MM.1S (cell line): Measurements from ENCODE around the gene MISP3.

ENCODE experiments used
- DNase-seq: peaks from one replicate; pipeline ENCODE4 v3.0.0-alpha.2; 2015
- H2AFZ ChIP-seq: fragments of 300-600 bp; sonication (generic); 2 replicates; pipeline ENCODE4 v1.6.0; 2016; ENCODE audit warnings: antibody characterized with exemption, low read length
- H3F3A ChIP-seq: fragments of 300-600 bp; sonication (generic); 2 replicates; pipeline ENCODE4 v1.6.1; 2016; ENCODE audit warnings: mild to moderate bottlenecking, antibody characterized with exemption, low read length, moderate library complexity, mixed read lengths; ENCODE audit not compliant: insufficient read depth
- H3K27ac ChIP-seq: fragments of 300-600 bp; sonication (generic); 2 replicates; pipeline ENCODE4 v1.5.1; 2016; ENCODE audit warnings: mild to moderate bottlenecking, low read length
- H3K27me3 ChIP-seq: fragments of 300-600 bp; sonication (generic); replicated peaks from 2 replicates; pipeline ENCODE4 v1.6.0; 2016; ENCODE audit warnings: low read length; ENCODE audit not compliant: insufficient read depth
- H3K36me3 ChIP-seq: fragments of 300-600 bp; sonication (generic); replicated peaks from 2 replicates; pipeline ENCODE4 v1.6.1; 2016; ENCODE audit warnings: mild to moderate bottlenecking, low read length, mixed read lengths; ENCODE audit not compliant: insufficient read depth
- H3K4me1 ChIP-seq: fragments of 300-600 bp; sonication (generic); 2 replicates; pipeline ENCODE4 v1.6.1; 2016; ENCODE audit warnings: low read length, mixed read lengths
- H3K4me2 ChIP-seq: fragments of 300-600 bp; sonication (generic); 2 replicates; pipeline ENCODE4 v1.6.0; 2016; ENCODE audit warnings: low read depth, low read length
- H3K4me3 ChIP-seq: fragments of 300-600 bp; sonication (generic); 2 replicates; pipeline ENCODE4 v1.5.1; 2016; ENCODE audit warnings: low read length, mixed read lengths
- H3K79me2 ChIP-seq: fragments of 300-600 bp; sonication (generic); 2 replicates; pipeline ENCODE4 v1.6.1; 2016; ENCODE audit warnings: mixed run types, low read length, mixed read lengths
- H3K9ac ChIP-seq: fragments of 300-600 bp; sonication (generic); 2 replicates; pipeline ENCODE4 v1.6.1; 2016; ENCODE audit warnings: low read length, mixed read lengths
- H3K9me2 ChIP-seq: fragments of 300-600 bp; sonication (generic); replicated peaks from 2 replicates; pipeline ENCODE4 v1.6.1; 2016; ENCODE audit warnings: mild to moderate bottlenecking, low read length, mixed read lengths; ENCODE audit not compliant: insufficient read depth
- H3K9me3 ChIP-seq: fragments of 300-600 bp; sonication (generic); replicated peaks from 2 replicates; pipeline ENCODE4 v1.6.1; 2016; ENCODE audit warnings: mild to moderate bottlenecking, low read length, mixed read lengths; ENCODE audit not compliant: insufficient read depth
- H4K20me1 ChIP-seq: fragments of 300-600 bp; sonication (generic); 2 replicates; pipeline ENCODE4 v1.6.1; 2016; ENCODE audit warnings: mild to moderate bottlenecking, low read length, moderate library complexity, mixed read lengths; ENCODE audit not compliant: insufficient read depth
- EZH2 ChIP-seq: fragments of 300-600 bp; sonication (generic); optimal IDR thresholded peaks from 2 replicates; pipeline ENCODE3; 2017; ENCODE audit warnings: low read depth, mild to moderate bottlenecking, antibody characterized with exemption, low read length, mixed read lengths
- EZH2phosphoT487 ChIP-seq: fragments of 300-600 bp; sonication (generic); IDR thresholded peaks from 2 replicates; pipeline ENCODE4 v1.6.1; 2018; ENCODE audit warnings: antibody characterized with exemption, low read length
- TF ChIP-seq, protein P1 (sequence below): fragments of 300-600 bp; sonication (generic); IDR thresholded peaks from 2 replicates; pipeline ENCODE4 v1.5.1; 2016; ENCODE audit warnings: antibody characterized with exemption, low read length, mixed read lengths

MISP3 gene

DNA sequence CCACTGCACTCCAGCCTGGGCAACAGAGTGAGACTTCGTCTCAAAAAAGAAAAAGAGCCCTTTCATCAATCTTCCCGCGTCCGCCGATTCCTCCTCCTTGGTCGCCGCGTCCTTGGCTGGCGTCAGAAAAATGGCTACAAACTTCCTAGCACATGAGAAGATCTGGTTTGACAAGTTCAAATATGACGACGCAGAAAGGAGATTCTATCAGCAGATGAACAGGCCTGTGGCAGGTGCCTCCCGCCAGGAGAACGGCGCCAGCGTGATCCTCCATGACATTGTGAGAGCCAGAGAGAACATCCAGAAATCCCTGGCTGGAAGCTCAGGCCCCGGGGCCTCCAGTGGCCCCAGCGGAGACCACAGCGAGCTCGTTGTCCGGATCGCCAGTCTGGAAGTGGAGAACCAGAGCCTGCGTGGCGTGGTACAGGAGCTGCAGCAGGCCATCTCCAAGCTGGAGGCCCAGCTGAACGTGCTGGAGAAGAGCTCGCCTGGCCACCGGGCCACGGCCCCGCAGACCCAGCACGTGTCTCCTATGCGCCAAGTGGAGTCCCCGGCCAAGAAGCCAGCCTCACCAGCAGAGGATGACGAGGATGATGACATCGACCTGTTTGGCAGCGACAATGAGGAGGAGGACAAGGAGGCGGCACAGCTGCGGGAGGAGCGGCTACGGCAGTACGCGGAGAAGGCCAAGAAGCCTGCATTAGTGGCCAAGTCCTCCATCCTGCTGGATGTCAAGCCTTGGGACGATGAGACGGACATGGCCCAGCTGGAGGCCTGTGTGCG lies 2.1 kb upstream of the MISP3 start:
- Histone ChIP-seq H3K27ac (no peak overlapping the region), H3K36me3 (no peaks in the 10 kb centered on the region), H2AFZ (no peak overlapping the region), H3K4me2 (no peak overlapping the region), H3K79me2 (peaks cover 7% of the 10 kb centered on the region; the same call in 1 of the 2 replicates), H3F3A (peaks cover 22% of the 10 kb centered on the region), H3K9me3 (no peaks in the 10 kb centered on the region), H3K9ac (no peak overlapping the region), H4K20me1 (no peaks in the 10 kb centered on the region), H3K4me3 (no peak overlapping the region), H3K27me3 (peaks cover 12% of the 10 kb centered on the region; the same call in 1 of the 2 replicates), H3K4me1 (peaks cover 3% of the 10 kb centered on the region), H3K9me2 (no peaks in the 10 kb centered on the region)
- TF ChIP-seq, protein P1, sequence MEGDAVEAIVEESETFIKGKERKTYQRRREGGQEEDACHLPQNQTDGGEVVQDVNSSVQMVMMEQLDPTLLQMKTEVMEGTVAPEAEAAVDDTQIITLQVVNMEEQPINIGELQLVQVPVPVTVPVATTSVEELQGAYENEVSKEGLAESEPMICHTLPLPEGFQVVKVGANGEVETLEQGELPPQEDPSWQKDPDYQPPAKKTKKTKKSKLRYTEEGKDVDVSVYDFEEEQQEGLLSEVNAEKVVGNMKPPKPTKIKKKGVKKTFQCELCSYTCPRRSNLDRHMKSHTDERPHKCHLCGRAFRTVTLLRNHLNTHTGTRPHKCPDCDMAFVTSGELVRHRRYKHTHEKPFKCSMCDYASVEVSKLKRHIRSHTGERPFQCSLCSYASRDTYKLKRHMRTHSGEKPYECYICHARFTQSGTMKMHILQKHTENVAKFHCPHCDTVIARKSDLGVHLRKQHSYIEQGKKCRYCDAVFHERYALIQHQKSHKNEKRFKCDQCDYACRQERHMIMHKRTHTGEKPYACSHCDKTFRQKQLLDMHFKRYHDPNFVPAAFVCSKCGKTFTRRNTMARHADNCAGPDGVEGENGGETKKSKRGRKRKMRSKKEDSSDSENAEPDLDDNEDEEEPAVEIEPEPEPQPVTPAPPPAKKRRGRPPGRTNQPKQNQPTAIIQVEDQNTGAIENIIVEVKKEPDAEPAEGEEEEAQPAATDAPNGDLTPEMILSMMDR = no peak
- no peak for TF ChIP-seq EZH2phosphoT487
- TF ChIP-seq EZH2 = no peak
- DNase-seq = no peak

DNA sequence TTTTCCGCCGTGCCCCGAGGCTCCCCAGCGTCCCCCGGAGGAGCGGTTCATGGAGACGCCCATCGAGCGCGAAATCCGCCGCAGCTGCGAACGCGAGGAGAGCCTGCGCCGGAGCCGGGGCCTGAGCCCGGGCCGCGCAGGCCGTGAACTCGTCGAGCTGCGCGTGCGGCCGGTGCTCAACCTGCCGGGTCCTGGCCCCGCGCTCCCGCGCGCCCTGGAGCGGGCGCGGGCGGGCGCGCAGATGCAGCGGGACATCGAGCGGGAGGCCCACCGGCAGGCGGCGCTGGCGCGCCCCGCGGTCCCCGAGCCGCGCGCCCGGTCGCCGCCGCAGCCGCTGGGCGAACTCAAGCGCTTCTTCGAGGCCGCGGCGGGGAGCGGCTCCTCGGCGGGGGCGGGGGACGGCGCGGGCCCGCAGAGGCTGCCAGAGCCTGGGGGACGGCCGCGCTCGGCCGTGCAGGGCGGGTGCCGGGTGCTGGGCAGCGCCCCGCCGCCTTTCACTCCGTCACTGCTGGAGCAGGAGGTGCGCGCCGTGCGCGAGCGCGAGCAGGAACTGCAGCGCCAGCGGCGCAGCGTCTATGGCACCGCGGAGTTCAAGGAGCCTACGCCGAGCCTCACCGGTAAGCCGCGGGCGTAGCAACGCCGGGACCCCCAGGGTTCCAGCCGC lies 807 bp downstream of the MISP3 start:
- peak; percentile 83 for DNase-seq
- Histone ChIP-seq H3K9me2 (no peaks in the 10 kb centered on the region), H3K27ac (peak overlapping the region; percentile 69; the same call in 1 of the 2 replicates), H4K20me1 (no peaks in the 10 kb centered on the region), H3F3A (peaks cover 22% of the 10 kb centered on the region), H3K4me3 (peak overlapping the region; percentile 90), H3K9me3 (no peaks in the 10 kb centered on the region), H3K4me2 (peak overlapping the region; percentile 100), H3K9ac (peak overlapping the region; percentile 79; the same call in 1 of the 2 replicates), H3K79me2 (peaks cover 7% of the 10 kb centered on the region; the same call in 1 of the 2 replicates), H3K27me3 (no peaks in the 10 kb centered on the region), H3K36me3 (no peaks in the 10 kb centered on the region), H3K4me1 (peaks cover 3% of the 10 kb centered on the region), H2AFZ (peak overlapping the region; percentile 99)
- TF ChIP-seq, protein P1 = no peak
- no peak for TF ChIP-seq EZH2phosphoT487
- TF ChIP-seq EZH2 = no peak

DNA sequence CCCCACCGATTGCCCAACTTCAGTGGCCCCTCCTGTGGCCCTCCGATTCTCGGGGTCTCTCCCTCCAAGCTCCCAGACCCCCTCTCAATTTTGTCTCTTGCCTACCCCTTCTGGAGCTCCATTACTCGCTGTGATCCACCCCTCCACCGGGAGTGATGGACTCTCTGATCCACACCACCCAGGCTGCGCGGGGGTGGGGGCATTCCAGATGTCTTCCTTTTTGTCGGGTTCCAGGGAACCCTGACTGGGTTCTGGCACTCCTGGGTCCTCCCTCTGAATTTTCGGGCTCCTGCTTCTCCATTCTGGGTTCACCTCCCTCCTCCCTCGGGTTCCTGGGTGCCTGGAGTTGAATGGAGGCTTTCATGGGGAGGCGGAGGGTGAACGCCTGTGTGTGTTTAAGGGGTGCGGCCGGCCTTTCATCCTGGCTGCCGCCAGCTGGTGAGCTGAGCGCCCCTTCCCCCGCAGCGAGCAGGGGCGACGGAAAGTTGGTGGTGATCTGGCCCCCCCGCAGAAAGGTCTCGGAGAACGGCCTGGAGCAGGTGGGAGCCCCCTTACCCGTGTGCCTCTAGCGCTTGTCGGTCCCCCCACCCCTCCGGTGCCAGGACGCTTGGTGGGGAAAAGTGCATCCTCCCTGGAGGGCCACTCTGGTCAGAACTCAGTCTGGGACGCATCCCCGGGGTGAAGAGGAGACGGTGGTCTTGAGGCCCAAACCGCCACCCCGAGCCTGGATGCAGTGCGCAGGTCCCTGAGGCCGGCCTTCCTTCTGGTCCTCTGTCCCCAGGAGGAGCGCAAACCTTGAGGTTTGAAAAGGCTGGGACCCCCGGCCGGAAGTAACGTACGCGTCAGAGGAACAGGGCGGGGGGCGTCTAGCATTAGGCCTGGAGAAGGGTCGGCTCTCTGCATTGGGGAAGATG lies 1.6 kb downstream of the MISP3 start:
- Histone ChIP-seq H3K9me2 (no peaks in the 10 kb centered on the region), H3K27ac (peak overlapping the region; percentile 42; the same call in 1 of the 2 replicates), H3K9me3 (no peaks in the 10 kb centered on the region), H4K20me1 (no peaks in the 10 kb centered on the region), H3K36me3 (no peaks in the 10 kb centered on the region), H3K4me1 (peaks cover 3% of the 10 kb centered on the region), H3K79me2 (peaks cover 7% of the 10 kb centered on the region; the same call in 1 of the 2 replicates), H3K9ac (peak overlapping the region; percentile 53; the same call in 1 of the 2 replicates), H3K4me2 (peak overlapping the region; percentile 97), H3F3A (peaks cover 22% of the 10 kb centered on the region), H3K27me3 (no peaks in the 10 kb centered on the region), H3K4me3 (peak overlapping the region; percentile 86), H2AFZ (peak overlapping the region; percentile 86)
- DNase-seq = no peak
- TF ChIP-seq, protein P1 = no peak
- TF ChIP-seq EZH2 (no peak), EZH2phosphoT487 (no peak)
